Fibroblast of lung (primary cell): Measurements from ENCODE around the gene AP3S2.

Experiments
- EZH2 ChIP-seq: IDR thresholded peaks from 2 replicates; pipeline ENCODE4 v1.5.1; 2012; ENCODE audit warnings: low read length, control low read depth, mild to moderate bottlenecking; ENCODE audit errors: missing control alignments
- TF ChIP-seq, protein P1 (sequence below), 2 donors: IDR thresholded peaks in 1 of 2; conservative IDR thresholded peaks in 1 of 2; 1 replicate in 1 of 2; 2 replicates in 1 of 2; pipeline ENCODE4 v1.5.1; 2011 to 2012; ENCODE audit warnings: low read length in 2 of 2, control low read depth in 1 of 2, inconsistent platforms in 1 of 2, low read depth in 1 of 2, mild to moderate bottlenecking in 1 of 2

DNA sequence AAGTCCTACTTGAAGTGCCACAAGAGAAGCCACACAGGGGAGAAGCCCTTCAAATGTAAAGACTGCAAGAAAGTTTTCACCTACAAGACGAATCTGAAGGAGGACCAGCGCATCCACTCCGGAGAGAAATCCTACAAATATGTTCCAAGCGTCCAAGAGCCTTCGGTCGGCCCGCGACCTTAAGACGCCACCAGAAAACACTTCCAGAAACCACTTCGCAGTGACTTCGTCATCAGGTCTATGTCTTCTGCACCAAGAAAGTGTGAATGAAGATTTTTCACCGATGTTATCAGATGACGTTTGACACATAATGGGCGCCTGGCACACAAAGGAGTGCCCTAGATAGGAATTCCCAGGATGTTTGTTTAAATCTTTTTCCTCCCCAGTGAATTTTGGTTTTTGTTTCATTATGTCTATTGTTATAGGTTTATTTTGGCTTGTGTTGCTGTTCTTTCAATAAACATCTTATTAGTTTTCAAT is 43.0 kb upstream of the AP3S2 start:
- no peak for TF ChIP-seq EZH2
- TF ChIP-seq, protein P1, sequence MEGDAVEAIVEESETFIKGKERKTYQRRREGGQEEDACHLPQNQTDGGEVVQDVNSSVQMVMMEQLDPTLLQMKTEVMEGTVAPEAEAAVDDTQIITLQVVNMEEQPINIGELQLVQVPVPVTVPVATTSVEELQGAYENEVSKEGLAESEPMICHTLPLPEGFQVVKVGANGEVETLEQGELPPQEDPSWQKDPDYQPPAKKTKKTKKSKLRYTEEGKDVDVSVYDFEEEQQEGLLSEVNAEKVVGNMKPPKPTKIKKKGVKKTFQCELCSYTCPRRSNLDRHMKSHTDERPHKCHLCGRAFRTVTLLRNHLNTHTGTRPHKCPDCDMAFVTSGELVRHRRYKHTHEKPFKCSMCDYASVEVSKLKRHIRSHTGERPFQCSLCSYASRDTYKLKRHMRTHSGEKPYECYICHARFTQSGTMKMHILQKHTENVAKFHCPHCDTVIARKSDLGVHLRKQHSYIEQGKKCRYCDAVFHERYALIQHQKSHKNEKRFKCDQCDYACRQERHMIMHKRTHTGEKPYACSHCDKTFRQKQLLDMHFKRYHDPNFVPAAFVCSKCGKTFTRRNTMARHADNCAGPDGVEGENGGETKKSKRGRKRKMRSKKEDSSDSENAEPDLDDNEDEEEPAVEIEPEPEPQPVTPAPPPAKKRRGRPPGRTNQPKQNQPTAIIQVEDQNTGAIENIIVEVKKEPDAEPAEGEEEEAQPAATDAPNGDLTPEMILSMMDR (conservative IDR thresholded peaks at IDR 0.05 in 1 of 2, IDR thresholded peaks at IDR 0.05 in 1 of 2; ENCODE audit: low read depth in 1 of 2, low read length in 2 of 2) = no peak
